HCT116 (cell line): Measurements from ENCODE around the gene SMYD3. TPM values are rescaled to one million over a fixed set of nuclear protein-coding genes. Genes with fewer than 3 reads are reported as not detected.

Experiments
- ATAC-seq: fragments of 200-7000 bp; cut with Tn5 transposase; 2 replicates; pipeline ENCODE4 v1.9.1; 2020; ENCODE audit warnings: mild to moderate bottlenecking, moderate library complexity
- BruUV-seq: library from RNA; stranded (reverse); fragments of 400-500 nt; replicated peaks from 2 replicates; lab custom pipeline; 2021; lab: Mats Ljungman, UMichigan
- CTCF ChIA-PET: fragments of 300-600 bp; sonication (Branson Sonifier 250); formaldehyde crosslinking; loops from one replicate; lab custom pipeline; 2021; ENCODE audit warnings: antibody characterized with exemption; lab: Charles Lee
- POLR2A ChIA-PET: fragments of 300-600, 350-600 bp; sonication (Branson Sonifier 250); formaldehyde crosslinking; loops from one replicate; lab custom pipeline; 2021; ENCODE audit warnings: antibody characterized with exemption; lab: Charles Lee
- RAD21 ChIA-PET, 2 experiments: fragments of 300-600 bp; sonication (Branson Sonifier 250); formaldehyde crosslinking; loops; one replicate each; lab custom pipeline; 2023; ENCODE audit warnings: low total read pairs in 2 of 2; ENCODE audit not compliant: uncharacterized antibody in 2 of 2, unreplicated experiment in 2 of 2, low non-redundant PET in 1 of 2; lab: Charles Lee
- DNase-seq: peaks from one replicate; pipeline ENCODE4 v3.0.0-alpha.2; 2010; ENCODE audit warnings: low read depth, low spot score
- H2AFZ ChIP-seq: fragments of 200-600 bp; shearing (Covaris generic), sonication (generic); 2 replicates; pipeline ENCODE4 v1.6.1; 2017; ENCODE audit warnings: low read depth, mixed run types, mixed read lengths, antibody characterized with exemption, low read length; ENCODE audit not compliant: poor library complexity, severe bottlenecking
- H3K27ac ChIP-seq: 2 replicates; pipeline ENCODE4 v1.5.1; 2012; ENCODE audit warnings: low read depth, low read length
- H3K27me3 ChIP-seq: fragments of 200-600 bp; sonication (generic); 2 replicates; pipeline ENCODE4 v1.6.1; 2016; ENCODE audit warnings: mixed run types, low read length, mixed read lengths; ENCODE audit not compliant: insufficient read depth
- H3K36me3 ChIP-seq, 2 experiments: fragments of 200-500 bp in 1 of 2; fragments of 200-600 bp in 1 of 2; sonication (Bioruptor generic) in 1 of 2; sonication (generic) in 1 of 2; 2 replicates each; pipeline versions ENCODE4 v1.5.1 to v1.6.1; 2014 to 2016; ENCODE audit warnings: low read length in 2 of 2, inconsistent platforms in 1 of 2, mixed read lengths in 1 of 2, mixed run types in 1 of 2; ENCODE audit not compliant: insufficient read depth in 2 of 2, control insufficient read depth in 1 of 2
- H3K4me1 ChIP-seq, 2 experiments: fragments of 200-600 bp in 1 of 2; sonication (generic) in 1 of 2; 2 replicates each; pipeline versions ENCODE4 v1.5.1 to v1.6.1; 2012 to 2017; ENCODE audit warnings: low read length in 2 of 2, inconsistent platforms in 1 of 2, mild to moderate bottlenecking in 1 of 2, mixed read lengths in 1 of 2, mixed run types in 1 of 2, moderate library complexity in 1 of 2; ENCODE audit not compliant: insufficient read depth in 2 of 2, control insufficient read depth in 1 of 2
- H3K4me2 ChIP-seq: fragments of 200-600 bp; sonication (generic); 2 replicates; pipeline ENCODE4 v1.6.1; 2017; ENCODE audit warnings: mixed run types, low read length, mixed read lengths
- H3K4me3 ChIP-seq, 2 experiments: fragments of 200-600 bp in 1 of 2; sonication (generic) in 1 of 2; replicated peaks in 1 of 2; 2 replicates each; pipeline ENCODE4 v1.5.1; 2011 to 2016; ENCODE audit warnings: low read length in 2 of 2, control low read depth in 1 of 2, low read depth in 1 of 2, mild to moderate bottlenecking in 1 of 2, mixed read lengths in 1 of 2, mixed run types in 1 of 2
- H3K79me2 ChIP-seq: fragments of 200-600 bp; sonication (generic); 2 replicates; pipeline ENCODE4 v1.6.1; 2017; ENCODE audit warnings: mild to moderate bottlenecking, mixed run types, low read length, moderate library complexity, mixed read lengths; ENCODE audit not compliant: insufficient read depth
- H3K9ac ChIP-seq: fragments of 200-600 bp; sonication (generic); 2 replicates; pipeline ENCODE4 v1.6.1; 2016; ENCODE audit warnings: low read length, mixed read lengths
- H3K9me2 ChIP-seq: fragments of 200-600 bp; sonication (generic), shearing (Covaris generic); 2 replicates; pipeline ENCODE4 v1.6.1; 2017; ENCODE audit warnings: mixed run types, mild to moderate bottlenecking, moderate library complexity; ENCODE audit not compliant: insufficient read depth
- H3K9me3 ChIP-seq, 2 experiments: fragments of 200-500 bp in 1 of 2; fragments of 200-600 bp in 1 of 2; sonication (Bioruptor generic) in 1 of 2; sonication (generic) in 1 of 2; 2 replicates each; pipeline ENCODE4 v1.6.1; 2014 to 2017; ENCODE audit warnings: low read length in 2 of 2, mixed read lengths in 2 of 2, inconsistent platforms in 1 of 2, low read depth in 1 of 2, mild to moderate bottlenecking in 1 of 2, mixed run types in 1 of 2, moderate library complexity in 1 of 2; ENCODE audit not compliant: control insufficient read depth in 1 of 2, insufficient read depth in 1 of 2
- H4K20me1 ChIP-seq: fragments of 200-600 bp; sonication (generic), shearing (Covaris generic); 2 replicates; pipeline ENCODE4 v1.6.1; 2017; ENCODE audit warnings: mixed run types, mild to moderate bottlenecking, moderate library complexity; ENCODE audit not compliant: insufficient read depth
- ATF3 ChIP-seq: IDR thresholded peaks from 2 replicates; pipeline ENCODE4 v1.6.1; 2012
- CBX3 ChIP-seq: IDR thresholded peaks from 2 replicates; pipeline ENCODE4 v1.6.1; 2012; ENCODE audit warnings: low read depth
- ELF1 ChIP-seq: IDR thresholded peaks from 2 replicates; pipeline ENCODE4 v1.6.1; 2012; ENCODE audit warnings: low read depth, borderline replicate concordance
- EZH2 ChIP-seq: fragments of 200-600 bp; sonication (generic); IDR thresholded peaks from 2 replicates; pipeline ENCODE4 v1.6.1; 2017; ENCODE audit warnings: antibody characterized with exemption, mixed run types
- FOSL1 ChIP-seq: IDR thresholded peaks from 2 replicates; pipeline ENCODE4 v1.6.1; 2012; ENCODE audit warnings: low read depth
- JUND ChIP-seq: IDR thresholded peaks from 2 replicates; pipeline ENCODE4 v1.6.1; 2012
- MAX ChIP-seq: IDR thresholded peaks from 2 replicates; pipeline ENCODE4 v1.6.1; 2012
- SIN3A ChIP-seq: IDR thresholded peaks from 2 replicates; pipeline ENCODE4 v1.6.1; 2012; ENCODE audit warnings: low read depth
- SP1 ChIP-seq: IDR thresholded peaks from 2 replicates; pipeline ENCODE4 v1.6.1; 2012; ENCODE audit warnings: low read depth
- ZNF274 ChIP-seq: fragments of 200-500 bp; sonication (Bioruptor generic); IDR thresholded peaks from 2 replicates; pipeline ENCODE4 v1.6.1; 2014; ENCODE audit warnings: mild to moderate bottlenecking, low read depth, low read length, inconsistent platforms
- intact Hi-C: fragments of 100-400 bp; cut with micrococcal nuclease; formaldehyde crosslinking; loops from 2 replicates; pipeline ENCODE4 v1.10.0; 2022
- total RNA-seq: library from RNA; stranded (reverse); gene quantifications from one replicate; pipeline ENCODE4 v1.2.1, GENCODE V29; 2021; ENCODE audit not compliant: unreplicated experiment

Gene SMYD3
- total RNA-seq, 1 experiment from 2014 or later, result 33.6 TPM

- CTCF ChIA-PET, result no interaction called here
- no peak for TF ChIP-seq SP1
- TF ChIP-seq SIN3A, result no peak
- no peak for TF ChIP-seq ZNF274
- TF ChIP-seq ELF1, result no peak
- TF ChIP-seq ATF3, result no peak
- no peak for TF ChIP-seq MAX
- no peak for TF ChIP-seq FOSL1
- no peak for TF ChIP-seq EZH2
- Histone ChIP-seq H3K27ac (no peak overlapping the region), H3K9ac (no peak overlapping the region), H4K20me1 (no peaks in the 10 kb centered on the region), H3K4me2 (no peak overlapping the region), H3K4me3 (no peak overlapping the region), H3K79me2 (no peaks in the 10 kb centered on the region), H2AFZ (no peak overlapping the region), H3K27me3 (no peaks in the 10 kb centered on the region), H3K9me3 (no peaks in the 10 kb centered on the region), H3K4me1 (no peaks in the 10 kb centered on the region), H3K9me2 (no peaks in the 10 kb centered on the region), H3K36me3 (no peaks in the 10 kb centered on the region)
- ATAC-seq (no peak), DNase-seq (no peak)
- intact Hi-C loops, result no loop called here
- POLR2A ChIA-PET, result no interaction called here
- no TSS peak for BruUV-seq
- RAD21 ChIA-PET, result no interaction called here
Measured at GRCh38 chr1:245915841-245916240, 591.2 kb downstream of the SMYD3 start.

- no peak overlapping the region for H3K27ac ChIP-seq
- H3K4me3 ChIP-seq, result no peak overlapping the region
- H4K20me1 ChIP-seq, result no peaks in the 10 kb centered on the region
- no peaks in the 10 kb centered on the region for H3K4me1 ChIP-seq
- BruUV-seq, result no TSS peak
- H3K4me2 ChIP-seq, result no peak overlapping the region
- H3K9ac ChIP-seq, result no peak overlapping the region
- H2AFZ ChIP-seq, result no peak overlapping the region
- POLR2A ChIA-PET, result no interaction called here
- no peak for DNase-seq
- TF ChIP-seq JUND (no peak), ATF3 (no peak), MAX (no peak), CBX3 (no peak)
- no peaks in the 10 kb centered on the region for H3K9me3 ChIP-seq
- intact Hi-C loops, result no loop called here
- H3K27me3 ChIP-seq, result no peaks in the 10 kb centered on the region
- no peak for ATAC-seq
- no peaks in the 10 kb centered on the region for H3K36me3 ChIP-seq
- H3K79me2 ChIP-seq, result no peaks in the 10 kb centered on the region
- RAD21 ChIA-PET, result no interaction called here
- CTCF ChIA-PET, result no interaction called here
- no peaks in the 10 kb centered on the region for H3K9me2 ChIP-seq
Measured at GRCh38 chr1:245915406-245915805, 591.7 kb downstream of the SMYD3 start.
